Ovary (tissue), 9 donors: ENCODE data around the gene SHB. TPM values are rescaled to one million over a fixed set of nuclear protein-coding genes. Genes with fewer than 3 reads are reported as not detected.

Source experiments
- DNase-seq, 5 donors: peaks; one replicate each; pipeline ENCODE4 v3.0.0-alpha.2; 2019 to 2020
- H3K27ac ChIP-seq, 2 donors: fragments of 200-600 bp; one replicate each; pipeline versions ENCODE4 v1.5.1 to v1.8.0; 2019 to 2022
- H3K27me3 ChIP-seq: fragments of 200-600 bp; one replicate; pipeline ENCODE4 v1.8.0; 2022
- H3K36me3 ChIP-seq: fragments of 200-600 bp; sonication (generic); one replicate; pipeline ENCODE4 v1.5.1; 2019
- H3K4me1 ChIP-seq: one replicate; pipeline ENCODE4 v1.8.1; 2013; ENCODE audit warnings: mild to moderate bottlenecking, moderate library complexity; ENCODE audit not compliant: insufficient read depth
- H3K4me3 ChIP-seq: fragments of 200-600 bp; sonication (generic); one replicate; pipeline ENCODE4 v1.5.1; 2017
- H3K9me3 ChIP-seq, 2 donors: fragments of 200-600 bp in 1 of 2; sonication (generic) in 1 of 2; one replicate each; pipeline versions ENCODE4 v1.5.1 to v1.8.1; 2013 to 2019; ENCODE audit warnings: mild to moderate bottlenecking in 1 of 2, moderate library complexity in 1 of 2
- EP300 ChIP-seq: sonication (generic); formaldehyde crosslinking; IDR thresholded peaks from one replicate; pipeline ENCODE4 v1.6.1; 2017; ENCODE audit warnings: antibody characterized with exemption
- POLR2A ChIP-seq: fragments of 450-650 bp; IDR thresholded peaks from one replicate; pipeline ENCODE4 v1.6.1; 2017; ENCODE audit warnings: antibody characterized with exemption, mild to moderate bottlenecking, moderate library complexity
- WGBS, 3 donors: extraction: QIAGEN DNeasy Blood & Tissue Kit in 1 of 3; methylation state at CpG; one replicate each; pipeline versions ENCODE4 v1.1.5 to v1.1.7; 2013 to 2017; 5-methylcytosine and 5-hydroxymethylcytosine counted together
- intact Hi-C, 4 donors: fragments of 100-400 bp; cut with DNase I; formaldehyde crosslinking; loops; one replicate each; pipeline versions ENCODE4 v1.11.0 to v1.15.1; 2022 to 2023
- polyA plus RNA-seq, 2 donors: library from polyadenylated mRNA; stranded (reverse); fragments of 200-250 nt in 1 of 2; fragments of 350-450 nt in 1 of 2; fragmentation: Illumina TruSeq in 1 of 2; extraction: RNeasy Lipid Tissue Mini Kit (QIAGEN cat#74804) in 1 of 2; gene quantifications; one replicate each; pipeline ENCODE4 v1.2.3, GENCODE V29; 2013 to 2014
- small RNA-seq: library from RNA; depleted of rRNA; stranded (forward); fragments of <200 nt; gene quantifications from one replicate; pipeline ENCODE3, GENCODE V24; 2016
- total RNA-seq, 7 donors: library from RNA; depleted of rRNA in 2 of 7; stranded (reverse); fragments of >200 nt in 2 of 7; fragmentation: NEBNext Ultra II Directional in 3 of 7; extraction: Animal tissue kit (Norgen Biotek cat#: 25700) in 3 of 7; gene quantifications; one replicate each; pipeline versions ENCODE4 v1.1.0 to v1.2.4, GENCODE V29; 2016 to 2023
- TF ChIP-seq, protein P1 (sequence below), 3 donors: fragments of 450-650 bp in 2 of 3; fragments of 200-600 bp in 1 of 3; IDR thresholded peaks; one replicate each; pipeline versions ENCODE4 v1.5.1 to v1.8.0; 2016 to 2022; ENCODE audit warnings: antibody characterized with exemption in 3 of 3, mild to moderate bottlenecking in 1 of 3
- donor health status: DM: no; HTN: no; CAD: no; lungs with moderate emphysema.
- donor health status: DM: no; HTN: no; CAD: no.
- donor health status: Bipolar disorder and iron deficiency.
- donor health status: DM: yes; HTN: yes; CAD: no.
- donor health status: DM: no; HTN: no; CAD: no.
- donor health status: DM: yes; HTN: yes; CAD: no.

SHB gene
- total and polyA plus RNA-seq, 9 donors: 3.5 to 23.8 (median 9.0) TPM

- no peaks in the 10 kb centered on the region for H3K27me3 ChIP-seq
- H3K9me3 ChIP-seq: no peaks in the 10 kb centered on the region
- 75 to 79% (median 79%) methylated on average over 5 of the region's 5 CpGs for WGBS, 3 donors
- no peaks in the 10 kb centered on the region for H3K4me1 ChIP-seq
- DNase-seq: no peak
- H3K27ac ChIP-seq: no peak overlapping the region
- intact Hi-C loops: no loop called here
- no peaks in the 10 kb centered on the region for H3K36me3 ChIP-seq
- H3K4me3 ChIP-seq: no peak overlapping the region
- TF ChIP-seq POLR2A (no peak), EP300 (no peak)
- TF ChIP-seq, protein P1, sequence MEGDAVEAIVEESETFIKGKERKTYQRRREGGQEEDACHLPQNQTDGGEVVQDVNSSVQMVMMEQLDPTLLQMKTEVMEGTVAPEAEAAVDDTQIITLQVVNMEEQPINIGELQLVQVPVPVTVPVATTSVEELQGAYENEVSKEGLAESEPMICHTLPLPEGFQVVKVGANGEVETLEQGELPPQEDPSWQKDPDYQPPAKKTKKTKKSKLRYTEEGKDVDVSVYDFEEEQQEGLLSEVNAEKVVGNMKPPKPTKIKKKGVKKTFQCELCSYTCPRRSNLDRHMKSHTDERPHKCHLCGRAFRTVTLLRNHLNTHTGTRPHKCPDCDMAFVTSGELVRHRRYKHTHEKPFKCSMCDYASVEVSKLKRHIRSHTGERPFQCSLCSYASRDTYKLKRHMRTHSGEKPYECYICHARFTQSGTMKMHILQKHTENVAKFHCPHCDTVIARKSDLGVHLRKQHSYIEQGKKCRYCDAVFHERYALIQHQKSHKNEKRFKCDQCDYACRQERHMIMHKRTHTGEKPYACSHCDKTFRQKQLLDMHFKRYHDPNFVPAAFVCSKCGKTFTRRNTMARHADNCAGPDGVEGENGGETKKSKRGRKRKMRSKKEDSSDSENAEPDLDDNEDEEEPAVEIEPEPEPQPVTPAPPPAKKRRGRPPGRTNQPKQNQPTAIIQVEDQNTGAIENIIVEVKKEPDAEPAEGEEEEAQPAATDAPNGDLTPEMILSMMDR (IDR thresholded peaks at IDR 0.05): no peak
Measured at GRCh38 chr9:37870799-37871176, 198.2 kb downstream of the SHB start.

- Histone ChIP-seq H3K4me1 (no peaks in the 10 kb centered on the region), H3K36me3 (no peaks in the 10 kb centered on the region), H3K9me3 (no peaks in the 10 kb centered on the region), H3K27ac (no peak overlapping the region), H3K27me3 (no peaks in the 10 kb centered on the region), H3K4me3 (no peak overlapping the region)
- no peak for DNase-seq
- WGBS, 3 donors: 95 to 98% (median 96%) methylated on average over 5 of the region's 5 CpGs
- TF ChIP-seq, protein P1 (IDR thresholded peaks at IDR 0.05): no peak
- TF ChIP-seq EP300 (no peak), POLR2A (no peak)
- intact Hi-C loops: no loop called here
Measured at GRCh38 chr9:37870081-37870798, 198.8 kb downstream of the SHB start.

Small RNA genes lying within 50 kb of the gene (small RNA-seq; reads per million reads assigned to genes)
- gene RNU7-124P: not detected

Other genes starting within 250 kb of the SHB start
- gene SLC25A51, start 165.1 kb downstream of the SHB start, total RNA-seq: 10 to 100 TPM; 11.7 to 24.1 (median 21.3) TPM
- gene SLC25A51, start 165.1 kb downstream of the SHB start, polyA plus RNA-seq: 10 to 100 TPM in 1 of 2 donors, 1 to 10 TPM in 1; 5.1 to 11.7 TPM